ENCODE data around the gene KDSR.

DNA sequence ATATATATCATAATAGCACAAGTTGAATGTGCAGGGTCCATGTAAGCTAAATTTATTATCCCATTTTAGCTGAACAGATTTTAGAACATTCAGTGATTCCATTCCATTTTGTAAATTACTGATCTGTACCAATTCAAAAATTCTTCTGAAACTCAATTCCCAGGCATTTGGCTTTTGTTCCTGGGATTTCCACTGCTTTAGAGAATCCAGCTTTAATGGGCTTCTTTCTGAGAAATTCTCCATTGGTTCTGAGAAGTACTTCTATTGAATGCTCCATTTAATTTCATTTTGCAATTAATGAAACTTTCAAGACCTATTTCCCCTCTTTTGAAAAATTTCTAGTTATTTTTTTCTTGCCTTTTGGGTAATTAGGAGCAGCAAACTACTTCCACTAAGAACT lies 84.2 kb downstream of the KDSR start:
- TF ChIP-seq EZH2 (IDR thresholded peaks at IDR 0.05; ENCODE audit: borderline replicate concordance) (no peak), EZH2phosphoT487 (IDR thresholded peaks at IDR 0.05; ENCODE audit: low read depth, severe bottlenecking, unreplicated experiment) (no peak)
- TF ChIP-seq, protein P1, sequence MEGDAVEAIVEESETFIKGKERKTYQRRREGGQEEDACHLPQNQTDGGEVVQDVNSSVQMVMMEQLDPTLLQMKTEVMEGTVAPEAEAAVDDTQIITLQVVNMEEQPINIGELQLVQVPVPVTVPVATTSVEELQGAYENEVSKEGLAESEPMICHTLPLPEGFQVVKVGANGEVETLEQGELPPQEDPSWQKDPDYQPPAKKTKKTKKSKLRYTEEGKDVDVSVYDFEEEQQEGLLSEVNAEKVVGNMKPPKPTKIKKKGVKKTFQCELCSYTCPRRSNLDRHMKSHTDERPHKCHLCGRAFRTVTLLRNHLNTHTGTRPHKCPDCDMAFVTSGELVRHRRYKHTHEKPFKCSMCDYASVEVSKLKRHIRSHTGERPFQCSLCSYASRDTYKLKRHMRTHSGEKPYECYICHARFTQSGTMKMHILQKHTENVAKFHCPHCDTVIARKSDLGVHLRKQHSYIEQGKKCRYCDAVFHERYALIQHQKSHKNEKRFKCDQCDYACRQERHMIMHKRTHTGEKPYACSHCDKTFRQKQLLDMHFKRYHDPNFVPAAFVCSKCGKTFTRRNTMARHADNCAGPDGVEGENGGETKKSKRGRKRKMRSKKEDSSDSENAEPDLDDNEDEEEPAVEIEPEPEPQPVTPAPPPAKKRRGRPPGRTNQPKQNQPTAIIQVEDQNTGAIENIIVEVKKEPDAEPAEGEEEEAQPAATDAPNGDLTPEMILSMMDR (IDR thresholded peaks at IDR 0.05; ENCODE audit: poor library complexity) = no peak
